NCI-H1417 (cell line): ENCODE measurements around the gene IQCC.
A peak's percentile ranks its signal among the peaks of the same experiment; 100 is the strongest.

Experiments
- DNase-seq, 3 experiments: peaks; one replicate each; lab custom pipeline; 2025; lab: John Stamatoyannopoulos, UW

IQCC gene

DNA sequence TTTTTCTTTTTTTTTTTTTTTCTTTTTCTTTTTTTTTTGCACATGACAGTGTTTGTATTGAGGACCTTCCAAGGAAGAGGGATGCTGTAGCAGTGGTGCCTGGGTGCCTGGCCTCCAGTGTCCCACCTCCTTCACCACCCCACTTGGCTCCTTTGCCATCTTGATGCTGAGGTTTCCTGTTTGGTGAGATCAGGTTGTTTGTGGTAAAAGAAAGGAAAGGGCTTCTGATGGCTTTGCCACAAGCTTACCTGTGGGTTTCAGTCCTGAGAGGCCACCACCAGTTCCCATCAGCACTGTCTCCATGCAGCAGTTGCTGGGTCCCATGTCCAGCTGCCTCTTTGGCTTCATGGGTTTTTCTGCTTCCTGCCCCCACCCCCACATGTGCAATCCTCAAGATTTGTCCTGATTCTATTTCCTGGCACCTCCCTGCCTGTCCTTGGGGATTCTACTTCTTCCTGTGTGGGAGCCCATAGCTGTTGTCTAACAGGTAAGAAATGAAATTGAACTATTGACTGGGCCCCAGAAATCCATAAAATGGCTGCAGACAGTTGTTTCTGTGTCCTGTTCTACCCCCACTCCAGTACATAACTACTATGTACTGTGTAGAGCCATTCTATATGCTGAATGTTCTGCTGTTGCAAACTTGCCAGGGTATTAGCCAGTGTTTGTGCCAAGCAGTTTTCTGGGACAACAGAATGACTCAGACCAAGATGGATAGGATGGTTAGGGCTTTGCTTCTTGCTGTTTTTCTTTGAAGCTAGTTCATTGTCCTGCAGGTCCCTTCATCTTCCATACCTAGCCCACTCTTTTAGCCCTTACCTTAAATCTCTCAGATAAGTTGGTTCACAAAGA is 9.3 kb upstream of the IQCC start:
- DNase-seq = no peak

DNA sequence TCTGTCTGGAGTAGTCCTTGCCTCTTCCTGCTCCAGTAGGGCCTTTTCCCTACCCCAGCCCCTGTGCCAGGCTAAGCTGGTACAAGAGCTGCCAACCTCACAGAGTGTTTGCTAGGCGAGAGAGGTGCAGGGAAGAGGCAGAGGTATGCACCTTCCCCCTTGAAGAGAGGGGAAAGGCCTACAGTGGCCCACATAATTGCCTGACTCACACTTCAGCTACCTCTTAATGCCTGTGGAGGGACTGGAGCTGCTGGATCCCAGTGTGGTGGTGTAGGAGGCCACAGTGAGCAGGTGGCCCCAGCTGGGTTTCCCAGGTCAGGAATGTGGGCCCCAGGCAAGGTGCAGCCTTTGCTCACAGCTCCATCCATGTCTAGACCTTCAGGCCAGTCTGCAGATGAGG is 8.4 kb upstream of the IQCC start:
- peak in 1 of 3 experiments; percentile 14 for DNase-seq

DNA sequence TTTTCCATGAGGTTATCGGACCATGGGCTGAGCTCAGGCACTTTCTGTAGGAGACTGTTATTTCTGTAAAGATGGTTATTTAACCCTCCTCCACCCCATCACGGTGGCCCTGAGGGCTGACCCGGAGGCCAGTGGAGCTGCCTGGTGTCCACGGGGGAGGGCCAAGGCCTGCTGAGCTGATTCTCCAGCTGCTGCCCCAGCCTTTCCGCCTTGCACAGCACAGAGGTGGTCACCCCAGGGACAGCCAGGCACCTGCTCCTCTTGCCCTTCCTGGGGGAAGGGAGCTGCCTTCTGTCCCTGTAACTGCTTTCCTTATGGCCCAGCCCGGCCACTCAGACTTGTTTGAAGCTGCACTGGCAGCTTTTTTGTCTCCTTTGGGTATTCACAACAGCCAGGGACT is 7.6 kb upstream of the IQCC start:
- peak in 1 of 3 experiments; percentile 17 for DNase-seq

DNA sequence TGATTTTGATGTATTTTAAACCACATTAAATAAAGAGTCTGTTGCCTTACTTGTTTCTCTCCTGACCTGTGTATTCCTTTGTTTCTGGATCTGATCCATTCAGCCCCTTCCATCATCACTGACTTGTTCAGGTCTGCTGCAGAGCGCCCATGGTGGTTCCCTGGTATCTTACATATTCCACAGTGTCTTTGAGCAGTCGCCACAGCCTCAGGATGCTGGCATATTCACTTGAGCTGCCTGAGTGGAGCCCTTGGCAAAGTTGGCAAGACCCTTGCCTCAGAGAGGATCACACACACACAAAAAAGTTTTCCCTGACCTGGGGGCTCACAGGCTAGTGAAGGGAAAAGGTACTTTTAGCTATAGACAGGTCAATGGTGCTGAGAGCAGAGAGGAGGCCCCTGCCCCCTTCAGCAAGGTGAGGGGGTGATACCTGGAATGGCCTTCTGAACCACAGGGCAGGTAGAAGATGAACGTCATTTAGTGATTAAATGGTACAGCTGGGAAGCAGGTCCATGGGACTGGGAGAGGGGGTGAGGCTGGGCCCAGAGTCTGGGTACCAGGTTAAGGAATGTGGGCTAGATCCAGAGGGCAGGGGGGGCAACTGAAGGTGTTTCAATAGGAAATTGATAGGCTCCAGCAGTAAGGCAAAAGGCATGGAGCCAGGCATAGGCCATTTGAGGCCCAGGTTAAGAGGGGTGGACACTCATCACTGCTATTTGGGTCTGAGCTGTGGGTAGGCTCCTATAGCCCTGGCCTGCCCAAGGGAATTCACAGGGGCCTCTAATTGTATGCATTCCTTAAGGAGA is 7.0 kb upstream of the IQCC start:
- no peak for DNase-seq

GRCh38 chr1:32199043-32199716 is 6.3 kb upstream of the IQCC start:
- DNase-seq = peak in 1 of 3 experiments; percentile 51

- DNase-seq = peak; percentile 25 to 62 (median 51)
Measured at GRCh38 chr1:32199717-32200072, 5.8 kb upstream of the IQCC start.

DNA sequence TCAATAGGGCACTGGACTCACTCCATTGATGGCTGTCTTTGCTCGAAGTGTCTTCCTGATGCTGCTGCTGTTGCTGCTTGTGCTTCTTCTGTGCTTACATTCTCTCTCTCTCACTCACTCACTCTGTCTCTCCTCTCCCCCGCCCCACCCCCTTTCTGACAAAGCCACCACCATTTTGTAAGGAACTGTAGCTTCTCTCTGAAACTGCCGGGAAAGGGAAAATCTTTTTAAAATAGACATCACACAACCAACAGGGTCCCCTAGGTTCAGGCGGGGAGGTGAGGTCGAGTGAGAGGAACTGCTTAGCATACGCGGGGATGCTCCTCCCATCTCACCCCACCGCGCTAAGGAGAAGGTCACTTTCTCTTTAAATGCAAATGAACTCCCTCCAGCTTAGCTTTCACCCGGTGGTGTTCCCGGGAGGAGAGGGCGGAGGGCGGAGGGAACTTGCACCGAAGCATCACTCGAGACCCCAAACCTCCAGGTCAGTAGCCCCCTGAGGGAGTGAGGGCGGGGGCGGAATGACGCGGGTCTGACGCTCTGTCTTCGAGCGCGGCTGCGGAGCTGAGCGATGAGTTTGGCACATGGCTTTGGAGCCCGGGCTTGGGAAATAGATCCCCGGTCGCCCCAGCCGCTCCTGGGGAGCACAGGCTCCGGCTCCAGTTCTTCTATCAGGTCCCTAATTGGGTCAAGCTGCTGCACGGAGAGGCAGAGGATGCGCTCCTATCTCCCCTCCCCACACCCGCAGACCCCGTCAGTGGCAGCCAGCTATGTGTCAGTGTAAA is 5.1 kb upstream of the IQCC start, which contains the start of gene CCDC28B:
Gene CCDC28B (plus strand): TSS at position 370 of the 785 bp plus-strand sequence. CDS start 1,341 bp downstream, outside the sequence.
- DNase-seq = peak; percentile 60 to 79 (median 72)

DNA sequence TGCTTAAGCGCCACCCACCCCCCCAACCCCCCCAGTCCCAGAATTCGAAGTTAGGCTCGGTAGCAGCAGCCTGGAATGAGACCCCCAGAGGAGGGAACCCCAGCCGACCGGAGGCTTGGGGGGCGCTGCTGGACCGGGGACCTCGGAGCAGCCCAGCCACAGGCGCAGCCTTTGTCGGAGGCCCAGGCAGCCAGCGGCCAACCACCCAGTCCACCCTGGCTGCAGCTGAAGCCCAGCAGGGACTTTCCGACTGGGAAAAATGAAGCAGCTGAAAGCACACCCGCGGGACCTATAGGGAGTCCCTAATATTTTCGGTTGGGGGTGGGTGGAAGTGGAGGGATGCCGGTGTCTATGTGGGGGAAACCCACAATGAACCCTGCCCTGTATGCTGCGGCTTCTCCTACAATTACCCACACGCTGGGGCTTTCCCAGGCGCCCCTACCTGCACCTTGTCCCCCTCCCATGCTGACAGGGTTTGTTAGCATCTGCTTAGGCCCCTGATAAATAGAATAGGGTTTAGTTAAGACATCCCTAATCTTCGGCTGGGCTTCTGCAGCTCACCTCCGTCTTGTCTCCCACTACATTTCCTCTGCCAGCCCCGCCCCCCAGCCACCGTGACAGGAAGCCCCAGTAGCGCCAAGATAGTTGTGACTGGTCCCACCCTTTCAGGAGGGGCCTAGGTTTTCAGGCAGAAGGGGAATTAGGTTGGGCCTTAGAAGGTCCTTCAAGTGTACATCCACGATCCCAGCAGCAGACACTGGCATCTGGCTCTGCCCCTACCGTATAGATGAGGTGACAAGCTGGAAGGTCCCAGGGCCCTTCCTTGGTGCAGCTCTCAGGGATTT is 4.2 kb upstream of the IQCC start:
- peak; percentile 8 to 61 (median 53) for DNase-seq

DNA sequence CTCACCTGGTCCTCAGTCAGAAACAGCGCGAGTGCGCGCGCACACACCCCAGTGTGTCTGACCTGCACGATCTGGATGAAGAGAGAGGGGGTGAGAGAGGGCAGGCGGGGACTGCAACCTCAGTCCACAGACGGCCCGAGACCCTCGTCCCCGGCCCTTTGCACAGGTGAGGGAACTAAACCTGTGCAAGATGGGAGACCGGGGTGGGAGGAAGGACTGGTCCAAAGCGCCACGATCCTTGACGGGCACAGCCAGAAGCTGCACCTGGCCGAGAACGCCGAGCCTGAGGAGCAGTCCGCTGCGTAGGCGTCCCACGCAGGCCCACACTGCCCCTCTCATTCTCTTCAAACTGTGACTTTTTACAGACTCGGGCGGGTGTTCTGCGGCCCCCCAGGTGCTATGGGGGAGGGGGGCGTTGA is 519 bp upstream of the IQCC start:
- peak in 2 of 3 experiments; percentile 76 to 77 for DNase-seq

DNA sequence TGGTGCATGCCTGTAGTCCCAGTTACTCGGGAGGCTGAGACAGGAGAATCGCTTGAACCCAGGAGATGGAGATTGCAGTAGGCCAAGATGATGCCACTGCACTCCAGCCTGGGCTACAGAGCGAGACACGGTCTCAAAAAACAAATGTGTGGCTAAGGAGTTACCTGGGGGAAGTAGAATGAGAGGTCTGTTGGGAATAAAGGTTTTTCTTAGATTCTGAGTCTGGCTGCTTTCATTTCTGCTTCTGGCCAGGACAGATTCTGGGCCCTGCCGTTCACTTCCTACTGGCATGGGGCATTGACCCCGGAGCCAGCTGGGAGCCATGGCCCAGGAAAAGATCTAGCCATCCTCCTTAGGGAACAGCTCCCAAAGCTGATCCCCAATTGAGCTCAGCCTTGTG is 3.0 kb downstream of the IQCC start:
- DNase-seq = no peak

GRCh38 chr1:32208891-32209328 is 3.4 kb downstream of the IQCC start, which contains the start of gene DCDC2B:
Gene DCDC2B (plus strand): TSS chr1:32209089. CDS start chr1:32209094, 5 bp downstream.
- DNase-seq = peak; percentile 83 to 94 (median 91)

- peak; percentile 56 to 73 (median 68) for DNase-seq
Measured at GRCh38 chr1:32215629-32216480, 10.4 kb downstream of the IQCC start.

- no peak for DNase-seq
Measured at GRCh38 chr1:32216566-32216965, 11.1 kb downstream of the IQCC start.

DNA sequence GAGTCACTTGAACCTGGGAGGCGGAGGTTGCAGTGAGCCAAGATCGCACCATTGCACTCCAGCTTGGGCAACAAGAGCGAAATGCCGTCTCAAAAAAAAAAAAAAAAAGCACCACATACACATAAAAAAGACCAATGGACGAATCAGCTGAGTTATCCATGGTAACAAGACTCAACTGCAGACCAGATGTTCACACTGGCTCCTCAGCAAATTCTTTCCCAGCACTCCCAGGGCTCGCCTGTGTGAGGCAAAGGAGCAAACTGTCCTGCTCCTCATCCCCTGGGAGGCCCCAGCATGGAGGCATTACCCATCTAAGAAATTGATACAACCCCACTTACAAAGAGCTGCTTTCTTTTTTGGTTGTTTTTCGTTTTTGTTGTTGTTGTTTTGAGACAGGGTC is 13.6 kb downstream of the IQCC start:
- DNase-seq = no peak

GRCh38 chr1:32220746-32221580 is 15.5 kb downstream of the IQCC start:
- peak in 1 of 3 experiments; percentile 39 for DNase-seq

DNA sequence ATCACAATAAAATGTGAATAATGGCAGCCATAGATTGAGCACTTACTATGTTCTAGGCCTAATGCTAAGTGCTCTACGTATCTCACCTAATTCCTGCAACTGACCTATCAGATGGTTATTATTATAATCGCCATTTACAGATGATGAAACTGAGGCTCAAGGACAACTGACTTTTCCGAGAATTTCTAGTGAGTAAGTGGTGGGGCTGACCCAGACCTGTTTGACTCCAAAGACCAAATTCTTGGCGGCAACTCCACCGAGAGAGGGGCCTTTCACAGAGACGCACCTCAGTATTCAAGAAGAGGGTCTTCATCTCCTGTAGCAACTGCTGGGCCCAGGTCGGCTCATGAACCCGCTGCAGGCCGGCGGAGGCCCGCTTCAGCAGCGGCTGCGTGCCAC is 16.1 kb downstream of the IQCC start:
- no peak for DNase-seq

- peak; percentile 88 to 95 (median 90) for DNase-seq
Measured at GRCh38 chr1:32221980-32222755, 16.7 kb downstream of the IQCC start, which contains the start of the genes EIF3I and TMEM234. Gene EIF3I (plus strand): TSS chr1:32222407. CDS start chr1:32222442, 35 bp downstream. Gene TMEM234 (minus strand): TSS chr1:32222353. CDS start chr1:32222322, 31 bp downstream.
